ENCODE measurements around the gene FHOD3. TPM values are rescaled to one million over a fixed set of nuclear protein-coding genes. Genes with fewer than 3 reads are reported as not detected.

FHOD3 gene
- total and polyA plus RNA-seq, 2 of the 4 experiments (the other 2 are of a cell fraction), result 14.6 to 16.0 TPM

DNA sequence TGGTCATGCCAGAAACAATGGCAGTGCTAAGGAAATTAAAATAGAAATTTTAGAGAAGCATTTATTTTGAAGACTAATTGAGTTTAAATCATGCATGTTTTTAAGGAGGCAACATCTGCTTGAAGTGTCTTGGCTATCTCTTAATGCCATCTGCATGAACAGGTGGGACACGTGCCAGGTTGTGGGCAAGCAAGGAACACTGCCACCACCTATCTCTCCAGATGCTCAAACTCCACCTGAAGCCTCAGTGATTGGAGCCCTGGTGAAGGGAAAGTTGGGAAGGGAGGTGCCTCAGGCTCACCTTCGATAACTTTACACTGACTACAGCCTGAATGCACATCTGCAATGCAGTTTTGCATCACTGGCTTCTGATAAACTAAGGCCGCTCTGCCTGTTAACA, 439.8 kb downstream of the FHOD3 start:
- peaks cover 4% of the 10 kb centered on the region; the same call in 1 of the 2 replicates for H3K9me3 ChIP-seq (ENCODE audit: control insufficient read depth, insufficient read depth, low read length)
- H4K5ac ChIP-seq (ENCODE audit: low read depth, low read length), result no peak overlapping the region
- peaks cover 5% of the 10 kb centered on the region for H3K36me3 ChIP-seq (ENCODE audit: control insufficient read depth, insufficient read depth, low read length)
- no peak overlapping the region for H3K4me2 ChIP-seq (ENCODE audit: low read depth, low read length)
- no peak for ATAC-seq (ENCODE audit: low read depth)
- H4K20me1 ChIP-seq (ENCODE audit: insufficient read depth, low read length), result no peaks in the 10 kb centered on the region
- H3K56ac ChIP-seq (ENCODE audit: extremely low read depth, insufficient read depth, low read length), result no peak overlapping the region
- H2AK9ac ChIP-seq (replicated peaks; ENCODE audit: low read depth, low read length, poor library complexity), result no peak overlapping the region
- no peak overlapping the region for H4K8ac ChIP-seq (ENCODE audit: low read depth in 2 of 2, low read length in 2 of 2)
- in situ Hi-C loops (cut with MboI; ENCODE audit: low sequenced_read_pairs), result no loop called here
- H3K9me1 ChIP-seq (ENCODE audit: insufficient read depth, low read length), result 0 out of 2 replicates have a peak, but pooled peaks cover 4% of the 10 kb centered on the region
- H2AFZ ChIP-seq (replicated peaks; ENCODE audit: low read length, poor library complexity), result no peak overlapping the region
- DNase-seq, result no peak
- intact Hi-C loops (cut with micrococcal nuclease), result no loop called here
- no peak overlapping the region for H3K4ac ChIP-seq (ENCODE audit: low read depth, low read length)
- H3K4me3 ChIP-seq (ENCODE audit: insufficient read depth, low read depth, low read length), result no peak overlapping the region
- no peaks in the 10 kb centered on the region for H3K4me1 ChIP-seq (ENCODE audit: control insufficient read depth, insufficient read depth, low read length)
- ChIA-PET CTCF (no interaction called here), POLR2A (ENCODE audit: unreplicated experiment) (no interaction called here)
- no peaks in the 10 kb centered on the region for H3K27me3 ChIP-seq (ENCODE audit: control insufficient read depth, insufficient read depth, low read length)
- H2BK15ac ChIP-seq (ENCODE audit: low read depth, low read length), result no peak overlapping the region
- TF ChIP-seq CEBPB (IDR thresholded peaks at IDR 0.05; ENCODE audit: low read depth, low read length) (no peak), POLR2A (IDR thresholded peaks at IDR 0.05; ENCODE audit: low read depth, low read length) (no peak)
- TF ChIP-seq, protein P1, sequence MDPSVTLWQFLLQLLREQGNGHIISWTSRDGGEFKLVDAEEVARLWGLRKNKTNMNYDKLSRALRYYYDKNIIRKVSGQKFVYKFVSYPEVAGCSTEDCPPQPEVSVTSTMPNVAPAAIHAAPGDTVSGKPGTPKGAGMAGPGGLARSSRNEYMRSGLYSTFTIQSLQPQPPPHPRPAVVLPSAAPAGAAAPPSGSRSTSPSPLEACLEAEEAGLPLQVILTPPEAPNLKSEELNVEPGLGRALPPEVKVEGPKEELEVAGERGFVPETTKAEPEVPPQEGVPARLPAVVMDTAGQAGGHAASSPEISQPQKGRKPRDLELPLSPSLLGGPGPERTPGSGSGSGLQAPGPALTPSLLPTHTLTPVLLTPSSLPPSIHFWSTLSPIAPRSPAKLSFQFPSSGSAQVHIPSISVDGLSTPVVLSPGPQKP (IDR thresholded peaks at IDR 0.05; ENCODE audit: borderline replicate concordance, low read depth, low read length), result no peak
- TF ChIP-seq, protein P2, sequence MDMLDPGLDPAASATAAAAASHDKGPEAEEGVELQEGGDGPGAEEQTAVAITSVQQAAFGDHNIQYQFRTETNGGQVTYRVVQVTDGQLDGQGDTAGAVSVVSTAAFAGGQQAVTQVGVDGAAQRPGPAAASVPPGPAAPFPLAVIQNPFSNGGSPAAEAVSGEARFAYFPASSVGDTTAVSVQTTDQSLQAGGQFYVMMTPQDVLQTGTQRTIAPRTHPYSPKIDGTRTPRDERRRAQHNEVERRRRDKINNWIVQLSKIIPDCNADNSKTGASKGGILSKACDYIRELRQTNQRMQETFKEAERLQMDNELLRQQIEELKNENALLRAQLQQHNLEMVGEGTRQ (IDR thresholded peaks at IDR 0.05; ENCODE audit: low read depth, low read length), result no peak
- H3K23ac ChIP-seq (ENCODE audit: low read depth, low read length), result no peak overlapping the region
- no peak overlapping the region for H2BK5ac ChIP-seq (ENCODE audit: low read depth, low read length, poor library complexity, severe bottlenecking)
- no peak overlapping the region for H3K14ac ChIP-seq (replicated peaks; ENCODE audit: low read depth, low read length)
- dilution Hi-C loops (cut with HindIII; ENCODE audit: low sequenced_read_pairs, unreplicated experiment), result no loop called here
- no peak overlapping the region for H3K9ac ChIP-seq (ENCODE audit: low read depth, low read length)
- H2AK5ac ChIP-seq (ENCODE audit: low read depth, low read length), result no peak overlapping the region
- no CpG with 5 or more reads among the region's 3 CpGs for WGBS, 2 experiments (ENCODE audit: extremely low coverage in 2 of 2, insufficient read length in 1 of 2)
- no peaks in the 10 kb centered on the region; a peak in 1 of 4 replicates for H3K79me1 ChIP-seq (ENCODE audit: low read depth in 1 of 2, low read length in 2 of 2)
- H2BK20ac ChIP-seq (ENCODE audit: low read depth, low read length), result no peak overlapping the region
- no peak overlapping the region for H3K27ac ChIP-seq (ENCODE audit: insufficient read depth, low read length)
- no peak overlapping the region for H2BK120ac ChIP-seq (ENCODE audit: low read depth, low read length)
- BruUV-seq (replicated peaks), result no TSS peak
- no peak overlapping the region for H4K91ac ChIP-seq (ENCODE audit: insufficient read depth, low read depth, low read length)
- no peak overlapping the region for H3K18ac ChIP-seq (ENCODE audit: low read depth, low read length)

Data from IMR-90 (cell line).